Caco-2 (cell line): ENCODE measurements around the gene RPUSD1. TPM values are rescaled to one million over a fixed set of nuclear protein-coding genes. Genes with fewer than 3 reads are reported as not detected.
A peak's percentile ranks its signal among the peaks of the same experiment; 100 is the strongest.

ENCODE experiments used
- BruUV-seq: library from RNA; stranded (reverse); fragments of 400-500 nt; replicated peaks from 2 replicates; lab custom pipeline; 2021; lab: Mats Ljungman, UMichigan
- CTCF ChIA-PET: fragments of 300-600 bp; sonication (Branson Sonifier 250); formaldehyde crosslinking; loops from one replicate; lab custom pipeline; 2022; ENCODE audit warnings: antibody characterized with exemption; lab: Charles Lee
- POLR2A ChIA-PET: fragments of 300-600 bp; sonication (Branson Sonifier 250); formaldehyde crosslinking; loops from one replicate; lab custom pipeline; 2022; ENCODE audit warnings: antibody characterized with exemption; lab: Charles Lee
- DNase-seq, 2 experiments: peaks; one replicate each; pipeline versions ENCODE4 v3.0.0 to v3.0.0-alpha.2; 2020 to 2022
- H3K27me3 ChIP-seq: replicated peaks from 2 replicates; pipeline ENCODE4 v1.6.0; 2011; ENCODE audit warnings: low read length; ENCODE audit not compliant: control insufficient read depth, insufficient read depth
- H3K36me3 ChIP-seq: 2 replicates; pipeline ENCODE4 v1.5.1; 2011; ENCODE audit warnings: low read length; ENCODE audit not compliant: control insufficient read depth, insufficient read depth
- H3K4me1 ChIP-seq: fragments of 250-450 bp; sonication (Bioruptor Pico); 2 replicates; pipeline ENCODE4 v1.5.1; 2020; ENCODE audit warnings: mild to moderate bottlenecking
- H3K4me3 ChIP-seq: 2 replicates; pipeline ENCODE4 v1.5.1; 2011; ENCODE audit warnings: low read depth, mild to moderate bottlenecking, control low read depth, low read length
- H3K9me3 ChIP-seq: fragments of 250-450 bp; sonication (Bioruptor Pico); 2 replicates; pipeline ENCODE4 v1.5.1; 2020; ENCODE audit warnings: mild to moderate bottlenecking, moderate library complexity
- H3K27ac Mint-ChIP-seq: one replicate; pipeline ENCODE4 v1.8.0; 2022; ENCODE audit warnings: mixed read lengths; ENCODE audit not compliant: unreplicated experiment
- H3K27me3 Mint-ChIP-seq: one replicate; pipeline ENCODE4 v1.8.0; 2022; ENCODE audit warnings: mixed read lengths; ENCODE audit not compliant: insufficient read depth, unreplicated experiment
- H3K36me3 Mint-ChIP-seq: one replicate; pipeline ENCODE4 v1.8.0; 2022; ENCODE audit warnings: mild to moderate bottlenecking, mixed read lengths; ENCODE audit not compliant: insufficient read depth, unreplicated experiment
- H3K4me1 Mint-ChIP-seq: one replicate; pipeline ENCODE4 v1.8.0; 2022; ENCODE audit warnings: low read depth, mixed read lengths; ENCODE audit not compliant: unreplicated experiment
- H3K4me3 Mint-ChIP-seq: one replicate; pipeline ENCODE4 v1.8.0; 2022; ENCODE audit warnings: mild to moderate bottlenecking, moderate library complexity, mixed read lengths; ENCODE audit not compliant: unreplicated experiment
- H3K9me3 Mint-ChIP-seq: one replicate; pipeline ENCODE4 v1.8.0; 2022; ENCODE audit warnings: mixed read lengths; ENCODE audit not compliant: unreplicated experiment
- CTCF ChIP-seq, 2 experiments: fragments of 200-600 bp in 1 of 2; IDR thresholded peaks; 1 replicate in 1 of 2; 2 replicates in 1 of 2; pipeline versions ENCODE4 v1.5.1 to v1.8.0; 2011 to 2022; ENCODE audit warnings: antibody characterized with exemption in 1 of 2, control low read depth in 1 of 2, inconsistent platforms in 1 of 2, low read depth in 1 of 2, low read length in 1 of 2, mild to moderate bottlenecking in 1 of 2, moderate library complexity in 1 of 2; ENCODE audit not compliant: insufficient read depth in 1 of 2, severe bottlenecking in 1 of 2, unreplicated experiment in 1 of 2
- intact Hi-C: fragments of 100-400 bp; cut with micrococcal nuclease; formaldehyde crosslinking; loops from one replicate; pipeline ENCODE4 v1.10.0; 2022; ENCODE audit not compliant: unreplicated experiment
- total RNA-seq: library from RNA; stranded (reverse); gene quantifications from 2 replicates; pipeline ENCODE4 v1.2.3, GENCODE V29; 2022

The RPUSD1 gene
- total RNA-seq, 1 experiment from 2014 or later: 44.0 TPM

GRCh38 chr16:751152-752006 lies 36.8 kb downstream of the RPUSD1 start:
- peaks cover 4% of the 10 kb centered on the region for H3K36me3 Mint-ChIP-seq
- H3K27ac Mint-ChIP-seq: peak overlapping the region; percentile 27
- H3K4me3 ChIP-seq: no peak overlapping the region
- no peak overlapping the region for H3K4me3 Mint-ChIP-seq
- H3K27me3 Mint-ChIP-seq: no peaks in the 10 kb centered on the region
- TF ChIP-seq CTCF (IDR thresholded peaks at IDR 0.05; ENCODE audit: insufficient read depth in 1 of 2, low read depth in 1 of 2, low read length in 1 of 2, severe bottlenecking in 1 of 2, unreplicated experiment in 1 of 2): no peak
- peaks cover 6% of the 10 kb centered on the region for H3K4me1 ChIP-seq
- no peak for DNase-seq
- intact Hi-C loops: no loop called here
- ChIA-PET POLR2A (interaction anchor here (1.0 kb wide), 1 partner anchor 30 kb away, joined by 3 read pairs; the partner anchor contains the start of gene ANTKMT), CTCF (no interaction called here)
- H3K36me3 ChIP-seq: no peaks in the 10 kb centered on the region
- H3K9me3 ChIP-seq: no peaks in the 10 kb centered on the region
- no TSS peak for BruUV-seq
- H3K4me1 Mint-ChIP-seq: peaks cover 7% of the 10 kb centered on the region
- H3K27me3 ChIP-seq: no peaks in the 10 kb centered on the region
- H3K9me3 Mint-ChIP-seq: no peaks in the 10 kb centered on the region

- BruUV-seq: no TSS peak
- ChIA-PET CTCF (interaction anchor here (0.7 kb wide), 1 partner anchor 47 kb away, joined by 3 read pairs; no protein-coding TSS in a partner anchor), POLR2A (interaction anchor here (0.6 kb wide), 1 partner anchor 638 kb away, joined by 4 read pairs; no protein-coding TSS in a partner anchor)
- Histone ChIP-seq H3K9me3 (no peaks in the 10 kb centered on the region), H3K36me3 (no peaks in the 10 kb centered on the region), H3K27me3 (no peaks in the 10 kb centered on the region), H3K4me1 (peaks cover 6% of the 10 kb centered on the region), H3K4me3 (no peak overlapping the region)
- TF ChIP-seq CTCF (IDR thresholded peaks at IDR 0.05; ENCODE audit: insufficient read depth in 1 of 2, low read depth in 1 of 2, low read length in 1 of 2, severe bottlenecking in 1 of 2, unreplicated experiment in 1 of 2): no peak
- H3K36me3 Mint-ChIP-seq: peaks cover 4% of the 10 kb centered on the region
- intact Hi-C loops: no loop called here
- no peak for DNase-seq
- H3K4me1 Mint-ChIP-seq: peaks cover 7% of the 10 kb centered on the region
- H3K4me3 Mint-ChIP-seq: no peak overlapping the region
- no peaks in the 10 kb centered on the region for H3K9me3 Mint-ChIP-seq
- H3K27ac Mint-ChIP-seq: no peak overlapping the region
- no peaks in the 10 kb centered on the region for H3K27me3 Mint-ChIP-seq
Measured at GRCh38 chr16:750485-750884, 37.7 kb downstream of the RPUSD1 start.

- ChIA-PET CTCF (interaction anchor here (0.7 to 1.2 kb wide), 3 partner anchors 12 to 52 kb away, joined by 3 to 4 read pairs (median 3); partner anchors contain the start of genes CHTF18, GNG13 and RPUSD1), POLR2A (interaction anchor here (0.7 kb wide), 1 partner anchor 19 kb away, joined by 3 read pairs; no protein-coding TSS in a partner anchor)
- H3K27me3 Mint-ChIP-seq: no peaks in the 10 kb centered on the region
- H3K4me3 Mint-ChIP-seq: no peak overlapping the region
- no peaks in the 10 kb centered on the region for H3K9me3 ChIP-seq
- DNase-seq: no peak
- no TSS peak for BruUV-seq
- H3K4me3 ChIP-seq: no peak overlapping the region
- H3K27ac Mint-ChIP-seq: no peak overlapping the region
- peaks cover 4% of the 10 kb centered on the region for H3K36me3 Mint-ChIP-seq
- no peaks in the 10 kb centered on the region for H3K36me3 ChIP-seq
- H3K27me3 ChIP-seq: no peaks in the 10 kb centered on the region
- H3K9me3 Mint-ChIP-seq: no peaks in the 10 kb centered on the region
- peaks cover 7% of the 10 kb centered on the region for H3K4me1 Mint-ChIP-seq
- peaks cover 6% of the 10 kb centered on the region for H3K4me1 ChIP-seq
- no peak for TF ChIP-seq CTCF (IDR thresholded peaks at IDR 0.05; ENCODE audit: insufficient read depth in 1 of 2, low read depth in 1 of 2, low read length in 1 of 2, severe bottlenecking in 1 of 2, unreplicated experiment in 1 of 2)
- intact Hi-C loops: no loop called here
Measured at GRCh38 chr16:749010-749409, 39.2 kb downstream of the RPUSD1 start.
